MCF 10A (cell line): ENCODE data around the gene SELENOF. TPM values are rescaled to one million over a fixed set of nuclear protein-coding genes. Genes with fewer than 3 reads are reported as not detected.

Experiments
- Bru-seq: library from RNA; stranded (reverse); fragments of 400-500 nt; gene quantifications from one replicate; lab custom pipeline; 2021; lab: Mats Ljungman, UMichigan
- BruChase-seq, 2 experiments: library from RNA; stranded (reverse); fragments of 400-500 nt; gene quantifications; one replicate each; lab custom pipeline; 2021; lab: Mats Ljungman, UMichigan
- BruUV-seq: library from RNA; stranded (reverse); fragments of 400-500 nt; replicated peaks from 2 replicates; lab custom pipeline; 2021; lab: Mats Ljungman, UMichigan
- CTCF ChIA-PET: fragments of 300-600 bp; sonication (Branson Sonifier 250); formaldehyde crosslinking; extraction: SDS; loops from one replicate; lab custom pipeline; 2021; ENCODE audit warnings: antibody characterized with exemption, inconsistent platforms; lab: Yijun Ruan, JAX
- POLR2A ChIA-PET: fragments of 300-600, 350-650 bp; sonication (Branson Sonifier 250); formaldehyde crosslinking; extraction: SDS; loops from one replicate; lab custom pipeline; 2020; ENCODE audit warnings: antibody characterized with exemption, inconsistent platforms; lab: Yijun Ruan, JAX
- DNase-seq: peaks from one replicate; pipeline ENCODE4 v3.0.0-alpha.2; 2018; ENCODE audit not compliant: unreplicated experiment
- H3K27ac Mint-ChIP-seq: one replicate; pipeline ENCODE4 v1.8.0; 2022; ENCODE audit warnings: mild to moderate bottlenecking, low read depth, mixed read lengths; ENCODE audit not compliant: unreplicated experiment
- H3K27me3 Mint-ChIP-seq: one replicate; pipeline ENCODE4 v1.8.0; 2022; ENCODE audit warnings: mixed read lengths; ENCODE audit not compliant: insufficient read depth, unreplicated experiment
- H3K36me3 Mint-ChIP-seq: one replicate; pipeline ENCODE4 v1.8.0; 2022; ENCODE audit warnings: mild to moderate bottlenecking, moderate library complexity, mixed read lengths; ENCODE audit not compliant: insufficient read depth, unreplicated experiment
- H3K4me1 Mint-ChIP-seq: one replicate; pipeline ENCODE4 v1.8.0; 2022; ENCODE audit warnings: mixed read lengths; ENCODE audit not compliant: insufficient read depth, unreplicated experiment
- H3K4me3 Mint-ChIP-seq: one replicate; pipeline ENCODE4 v1.8.0; 2022; ENCODE audit warnings: mild to moderate bottlenecking, moderate library complexity, mixed read lengths; ENCODE audit not compliant: unreplicated experiment
- H3K9me3 Mint-ChIP-seq: one replicate; pipeline ENCODE4 v1.8.0; 2022; ENCODE audit warnings: mixed read lengths; ENCODE audit not compliant: unreplicated experiment
- intact Hi-C: fragments of 100-400 bp; cut with micrococcal nuclease; formaldehyde crosslinking; loops from 2 replicates; pipeline ENCODE4 v1.14.1; 2022
- long read RNA-seq: library from polyadenylated mRNA; stranded (forward); transcript quantifications from one replicate; pipeline ENCODE4 v2.0.0, GENCODE V29; 2022
- total RNA-seq: library from RNA; stranded (reverse); gene quantifications from 2 replicates; pipeline ENCODE4 v1.2.3, GENCODE V29; 2022
- TF ChIP-seq, protein P1 (sequence below): fragments of 200-600 bp; IDR thresholded peaks from one replicate; pipeline ENCODE4 v1.8.0; 2022; ENCODE audit warnings: antibody characterized with exemption, mild to moderate bottlenecking; ENCODE audit not compliant: unreplicated experiment

SELENOF gene
- total RNA-seq: 227 TPM in 2 replicates
- Bru-seq, nascent RNA: percentile 93 among the genes with signal in this experiment
- BruChase-seq, experiment 1, labeled RNA remaining after a 6-hour chase: percentile 92 among the genes with signal in this experiment
- BruChase-seq, experiment 2, labeled RNA remaining after a 2-hour chase: percentile 91 among the genes with signal in this experiment
- long read RNA-seq, transcript SELENOF-205 (5 exons, 831 nt): minor isoform, 5 of 410 reads
- long read RNA-seq, transcript SELENOF-201 (5 exons, 1,781 nt): major isoform, 322 of 410 reads
- long read RNA-seq, transcript SELENOF-202 (4 exons, 1,220 nt): minor isoform, 25 of 410 reads
- long read RNA-seq, partial matches to known transcripts: 11 of 410 reads
- long read RNA-seq, other reads (novel, unspliced or antisense): 45 of 410 reads

DNA sequence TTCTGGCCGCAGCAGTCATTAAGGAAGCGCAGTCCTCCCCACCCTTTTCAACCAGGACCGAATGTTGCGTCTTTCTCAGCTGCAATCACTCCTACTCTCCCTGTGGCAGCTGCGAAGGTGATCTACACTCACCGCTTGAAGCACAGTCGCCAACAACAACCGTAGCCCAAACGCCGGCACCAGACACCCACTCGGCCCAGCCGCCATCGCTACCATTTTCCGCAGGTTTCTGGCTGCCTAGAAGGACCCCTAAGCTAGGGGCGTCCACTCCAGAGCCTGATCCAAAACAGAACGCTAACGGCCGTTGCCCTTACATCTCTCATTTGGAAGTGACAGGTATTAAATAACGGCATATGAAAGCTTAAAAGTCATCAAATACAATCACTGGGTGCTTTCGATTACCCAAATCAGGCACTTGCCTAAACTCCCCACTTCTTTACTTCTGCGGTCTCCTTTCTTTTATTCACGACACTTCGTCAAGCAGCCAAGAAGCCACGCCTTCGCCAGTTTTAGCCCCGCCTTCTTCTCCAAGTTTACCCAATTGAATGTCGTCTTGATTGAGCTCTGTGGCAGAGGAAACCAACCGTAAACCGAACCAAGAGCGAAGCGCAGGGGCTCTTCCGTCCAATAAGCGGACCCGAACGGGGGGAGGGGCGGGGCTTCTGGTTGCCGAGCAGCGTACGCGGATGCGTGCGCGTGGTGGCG, at the start of gene SELENOF:
TSS of gene SELENOF (minus strand) at position 231 of the 705 bp plus-strand sequence. CDS start at position 216, 15 bp downstream.
- H3K4me1 Mint-ChIP-seq: peaks cover 28% of the 10 kb centered on the region
- no peaks in the 10 kb centered on the region for H3K9me3 Mint-ChIP-seq
- intact Hi-C loops: loop anchor here (1.0 kb wide), 3 partner anchors 81 to 209 kb away; no protein-coding TSS in a partner anchor
- POLR2A ChIA-PET: interaction anchor here (0.6 to 5.0 kb wide), 43 partner anchors 9 to 1333 kb away, joined by 3 to 59 read pairs (median 4); partner anchors contain the start of genes CCN1, CLCA2, ODF2L and SH3GLB1
- no peak within 1 kb of the TSS for H3K4me3 Mint-ChIP-seq
- no peaks in the 10 kb centered on the region for H3K27me3 Mint-ChIP-seq
- TSS peak; percentile 40 for BruUV-seq
- CTCF ChIA-PET: interaction anchor here (0.6 to 3.2 kb wide), 9 partner anchors 10 to 493 kb away, joined by 3 to 17 read pairs (median 5); partner anchors contain the start of gene SH3GLB1
- TF ChIP-seq, protein P1, sequence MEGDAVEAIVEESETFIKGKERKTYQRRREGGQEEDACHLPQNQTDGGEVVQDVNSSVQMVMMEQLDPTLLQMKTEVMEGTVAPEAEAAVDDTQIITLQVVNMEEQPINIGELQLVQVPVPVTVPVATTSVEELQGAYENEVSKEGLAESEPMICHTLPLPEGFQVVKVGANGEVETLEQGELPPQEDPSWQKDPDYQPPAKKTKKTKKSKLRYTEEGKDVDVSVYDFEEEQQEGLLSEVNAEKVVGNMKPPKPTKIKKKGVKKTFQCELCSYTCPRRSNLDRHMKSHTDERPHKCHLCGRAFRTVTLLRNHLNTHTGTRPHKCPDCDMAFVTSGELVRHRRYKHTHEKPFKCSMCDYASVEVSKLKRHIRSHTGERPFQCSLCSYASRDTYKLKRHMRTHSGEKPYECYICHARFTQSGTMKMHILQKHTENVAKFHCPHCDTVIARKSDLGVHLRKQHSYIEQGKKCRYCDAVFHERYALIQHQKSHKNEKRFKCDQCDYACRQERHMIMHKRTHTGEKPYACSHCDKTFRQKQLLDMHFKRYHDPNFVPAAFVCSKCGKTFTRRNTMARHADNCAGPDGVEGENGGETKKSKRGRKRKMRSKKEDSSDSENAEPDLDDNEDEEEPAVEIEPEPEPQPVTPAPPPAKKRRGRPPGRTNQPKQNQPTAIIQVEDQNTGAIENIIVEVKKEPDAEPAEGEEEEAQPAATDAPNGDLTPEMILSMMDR: no peak
- H3K36me3 Mint-ChIP-seq: peaks cover 20% of the 10 kb centered on the region
- DNase-seq: peak; percentile 100
- no peak within 1 kb of the TSS for H3K27ac Mint-ChIP-seq

DNA sequence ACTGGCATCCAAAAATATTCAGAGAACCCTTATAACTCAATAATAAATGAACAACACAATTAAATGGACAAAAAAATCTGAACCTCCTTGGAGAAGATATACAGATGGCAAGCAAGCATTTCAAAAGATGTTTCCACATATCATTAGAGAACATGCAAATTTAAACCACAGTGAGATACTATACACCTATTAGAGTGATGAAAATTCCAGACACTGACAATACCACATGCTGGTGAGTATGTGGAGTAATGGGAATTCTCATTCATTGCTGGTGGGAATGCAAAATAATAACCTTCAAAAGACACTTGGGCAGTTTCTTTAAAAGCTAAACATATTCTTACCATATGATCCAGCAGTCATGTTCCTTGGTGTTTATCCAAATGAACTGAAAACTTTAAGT, 46.6 kb upstream of the SELENOF start:
- no peak for DNase-seq
- BruUV-seq: no TSS peak
- Mint-ChIP-seq H3K36me3 (no peaks in the 10 kb centered on the region), H3K4me3 (no peak overlapping the region), H3K9me3 (no peaks in the 10 kb centered on the region), H3K27ac (no peak overlapping the region), H3K27me3 (no peaks in the 10 kb centered on the region), H3K4me1 (no peaks in the 10 kb centered on the region)
- ChIA-PET POLR2A (no interaction called here), CTCF (interaction anchor here (0.8 to 1.2 kb wide), 3 partner anchors 17 to 180 kb away, joined by 3 to 4 read pairs (median 3); no protein-coding TSS in a partner anchor)
- TF ChIP-seq, protein P1: no peak
- intact Hi-C loops: loop anchor here (10.0 kb wide), 1 partner anchor 124 kb away; no protein-coding TSS in a partner anchor

DNA sequence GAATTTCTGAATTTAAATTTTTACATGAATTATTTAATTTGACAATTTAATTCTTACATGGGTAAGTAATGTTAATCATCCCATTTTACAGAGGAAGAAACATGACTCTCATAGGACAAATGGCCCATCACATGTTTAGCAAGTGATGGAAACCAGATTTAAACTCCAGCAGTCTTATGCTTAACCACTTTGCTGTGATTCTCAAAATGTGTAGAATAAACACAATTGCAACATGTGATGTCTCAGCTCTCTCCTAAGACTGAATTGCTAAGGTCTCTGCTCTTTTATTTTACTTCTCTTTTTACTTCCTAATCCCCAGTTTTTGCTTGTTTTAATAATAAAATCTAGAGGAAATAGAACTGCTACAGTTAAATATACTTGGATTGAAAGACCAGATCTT, 43.3 kb upstream of the SELENOF start:
- H3K4me3 Mint-ChIP-seq: no peak overlapping the region
- intact Hi-C loops: no loop called here
- no peaks in the 10 kb centered on the region for H3K4me1 Mint-ChIP-seq
- no peak for DNase-seq
- TF ChIP-seq, protein P1: no peak
- ChIA-PET POLR2A (interaction anchor here (0.7 to 1.0 kb wide), 2 partner anchors 30 to 42 kb away, joined by 3 read pairs; no protein-coding TSS in a partner anchor), CTCF (interaction anchor here (0.7 to 0.9 kb wide), 3 partner anchors 10 to 122 kb away, joined by 3 to 4 read pairs (median 3); no protein-coding TSS in a partner anchor)
- H3K36me3 Mint-ChIP-seq: no peaks in the 10 kb centered on the region
- H3K27ac Mint-ChIP-seq: no peak overlapping the region
- no TSS peak for BruUV-seq
- no peaks in the 10 kb centered on the region for H3K27me3 Mint-ChIP-seq
- no peaks in the 10 kb centered on the region for H3K9me3 Mint-ChIP-seq
